ENCODE measurements around the gene XCL2. TPM values are rescaled to one million over a fixed set of nuclear protein-coding genes. Genes with fewer than 3 reads are reported as not detected.
A peak's percentile ranks its signal among the peaks of the same experiment; 100 is the strongest.

The XCL2 gene
- total and polyA plus RNA-seq, 10 of the 15 experiments (the other 5 are each of a cell fraction or from before 2014, with no cell fraction given) = 0.50 to 299 (median 4.8) TPM

GRCh38 chr1:168567007-168567406 is 23.2 kb upstream of the XCL2 start:
- no peak overlapping the region for H3K4me2 ChIP-seq (ENCODE audit: control insufficient read depth, insufficient read depth)
- H3K27ac ChIP-seq (ENCODE audit: control insufficient read depth, insufficient read depth) = no peak overlapping the region
- TF ChIP-seq RUNX3 (IDR thresholded peaks at IDR 0.05; ENCODE audit: low read length) (peak; percentile 57), BACH1 (IDR thresholded peaks at IDR 0.05; ENCODE audit: borderline replicate concordance) (no peak)
- H3K9me3 ChIP-seq (replicated peaks; ENCODE audit: control insufficient read depth, insufficient read depth, low read length) = no peaks in the 10 kb centered on the region
- no peak overlapping the region for H3K9ac ChIP-seq (ENCODE audit: control insufficient read depth, insufficient read depth, low read length)
- ChIA-PET RAD21 (ENCODE audit: unreplicated experiment) (interaction anchor here (1.0 to 1.2 kb wide), 2 partner anchors 11 to 15 kb away, joined by 3 to 4 read pairs; no protein-coding TSS in a partner anchor), POLR2A (interaction anchor here (0.7 kb wide), 1 partner anchor 42 kb away, joined by 3 read pairs; no protein-coding TSS in a partner anchor), SMC1A (ENCODE audit: uncharacterized antibody, unreplicated experiment) (interaction anchor here (0.7 to 6.0 kb wide), 9 partner anchors 8 to 224 kb away, joined by 3 to 46 read pairs (median 3); no protein-coding TSS in a partner anchor), CTCF (interaction anchor here (0.9 to 2.1 kb wide), 4 partner anchors 12 to 224 kb away, joined by 3 to 6 read pairs (median 4); no protein-coding TSS in a partner anchor)
- H4K20me1 ChIP-seq (ENCODE audit: control insufficient read depth, insufficient read depth) = no peaks in the 10 kb centered on the region
- DNase-seq (ENCODE audit: low read depth, low spot score) = no peak
- no peaks in the 10 kb centered on the region for H3K79me2 ChIP-seq (ENCODE audit: control insufficient read depth, insufficient read depth, low read length)
- peaks cover 0 to 2% of the 10 kb centered on the region in 2 experiments; a peak in 1 of 4 replicates for H3K27me3 ChIP-seq (replicated peaks in 1 of 2; ENCODE audit: control insufficient read depth in 2 of 2, insufficient read depth in 2 of 2, low read length in 1 of 2)
- no peak overlapping the region for H3K4me3 ChIP-seq
- in situ Hi-C loops (cut with MboI) = loop anchor here (5.0 kb wide), 1 partner anchor 125 kb away; no protein-coding TSS in a partner anchor
- H3K4me1 ChIP-seq (ENCODE audit: control insufficient read depth, insufficient read depth, low read length) = no peaks in the 10 kb centered on the region
- no peak for FAIRE-seq
- 53% methylated on average over 1 of the region's 1 CpG for WGBS (ENCODE audit: insufficient coverage, insufficient replicate concordance, low lambda C conversion rate, missing lambda C conversion rate)
- no peaks in the 10 kb centered on the region for H3K36me3 ChIP-seq (ENCODE audit: control insufficient read depth in 2 of 2, insufficient read depth in 2 of 2, low read length in 1 of 2)
- intact Hi-C loops (cut with micrococcal nuclease; ENCODE audit: unreplicated experiment) = no loop called here
- peak; percentile 59 for ATAC-seq
- no peak overlapping the region for H2AFZ ChIP-seq (ENCODE audit: control insufficient read depth, low read depth, low read length)
- no TSS peak for BruUV-seq (replicated peaks)

GRCh38 chr1:168565825-168566224 is 22.0 kb upstream of the XCL2 start:
- ATAC-seq (no peak), FAIRE-seq (no peak), DNase-seq (ENCODE audit: low read depth, low spot score) (no peak)
- H3K4me3 ChIP-seq = no peak overlapping the region
- no peaks in the 10 kb centered on the region for H3K27me3 ChIP-seq (replicated peaks in 1 of 2; ENCODE audit: control insufficient read depth in 2 of 2, insufficient read depth in 2 of 2, low read length in 1 of 2)
- H2AFZ ChIP-seq (ENCODE audit: control insufficient read depth, low read depth, low read length) = no peak overlapping the region
- no peaks in the 10 kb centered on the region for H3K79me2 ChIP-seq (ENCODE audit: control insufficient read depth, insufficient read depth, low read length)
- H3K9ac ChIP-seq (ENCODE audit: control insufficient read depth, insufficient read depth, low read length) = no peak overlapping the region
- H4K20me1 ChIP-seq (ENCODE audit: control insufficient read depth, insufficient read depth) = no peaks in the 10 kb centered on the region
- WGBS (ENCODE audit: insufficient coverage, insufficient replicate concordance, low lambda C conversion rate, missing lambda C conversion rate) = 1% methylated on average over 4 of the region's 4 CpGs
- in situ Hi-C loops (cut with MboI) (loop anchor here (5.0 kb wide), 1 partner anchor 124 kb away; no protein-coding TSS in a partner anchor), intact Hi-C loops (cut with micrococcal nuclease; ENCODE audit: unreplicated experiment) (no loop called here)
- H3K4me1 ChIP-seq (ENCODE audit: control insufficient read depth, insufficient read depth, low read length) = no peaks in the 10 kb centered on the region
- no peaks in the 10 kb centered on the region for H3K36me3 ChIP-seq (ENCODE audit: control insufficient read depth in 2 of 2, insufficient read depth in 2 of 2, low read length in 1 of 2)
- BruUV-seq (replicated peaks) = no TSS peak
- no peak overlapping the region for H3K4me2 ChIP-seq (ENCODE audit: control insufficient read depth, insufficient read depth)
- RAD21 ChIA-PET (ENCODE audit: unreplicated experiment) = interaction anchor here (0.7 to 1.9 kb wide), 3 partner anchors 11 to 126 kb away, joined by 3 to 5 read pairs (median 4); no protein-coding TSS in a partner anchor
- H3K27ac ChIP-seq (ENCODE audit: control insufficient read depth, insufficient read depth) = no peak overlapping the region
- H3K9me3 ChIP-seq (replicated peaks; ENCODE audit: control insufficient read depth, insufficient read depth, low read length) = no peaks in the 10 kb centered on the region
- SMC1A ChIA-PET (ENCODE audit: uncharacterized antibody, unreplicated experiment) = interaction anchor here (0.9 to 6.0 kb wide), 11 partner anchors 10 to 223 kb away, joined by 3 to 46 read pairs (median 4); no protein-coding TSS in a partner anchor
- POLR2A ChIA-PET = interaction anchor here (1.1 to 1.4 kb wide), 3 partner anchors 18 to 99 kb away, joined by 3 to 4 read pairs (median 4); no protein-coding TSS in a partner anchor
- CTCF ChIA-PET = interaction anchor here (1.0 to 2.1 kb wide), 6 partner anchors 14 to 125 kb away, joined by 3 to 7 read pairs (median 4); no protein-coding TSS in a partner anchor
- TF ChIP-seq FOS (IDR thresholded peaks at IDR 0.05; ENCODE audit: borderline replicate concordance, extremely low read depth, insufficient read length) = no peak
- TF ChIP-seq NR2F1 (conservative IDR thresholded peaks at IDR 0.05) = no peak
- TF ChIP-seq PRDM15 (CRISPR knock-in tag; IDR thresholded peaks at IDR 0.05) = no peak
- TF ChIP-seq CHD4 (IDR thresholded peaks at IDR 0.05) = no peak
- TF ChIP-seq E2F8 (IDR thresholded peaks at IDR 0.05; ENCODE audit: low read depth, partially characterized antibody) = no peak
- no peak for TF ChIP-seq NBN (IDR thresholded peaks at IDR 0.05)
- TF ChIP-seq MYB (IDR thresholded peaks at IDR 0.05; ENCODE audit: borderline replicate concordance, low read depth, low read length) = no peak
- TF ChIP-seq ZNF207 (IDR thresholded peaks at IDR 0.05; ENCODE audit: borderline replicate concordance) = no peak
- TF ChIP-seq TCF7 (IDR thresholded peaks at IDR 0.05; ENCODE audit: borderline replicate concordance) = no peak
